Activated T-cell treated with anti-CD3 and anti-CD28 coated beads, Interleukin-2, amount 50 U/mL, for 48 hours (primary cell): ENCODE results near the gene ATP11A.
A peak's percentile ranks its signal among the peaks of the same experiment; 100 is the strongest.
"Not testable (repeated sequence)": the region's sequence is repeated elsewhere in the genome, so short reads cannot be mapped to it uniquely, and the experiment has no call there.

Experiments used
- DNase-seq, 2 experiments: peaks; one replicate each; pipeline ENCODE4 v3.0.0-alpha.2; 2020

ATP11A gene

GRCh38 chr13:112693831-112694497 lies 4.1 kb downstream of the ATP11A start:
- DNase-seq = no peak

GRCh38 chr13:112695121-112695520 lies 5.3 kb downstream of the ATP11A start:
- no peak for DNase-seq

GRCh38 chr13:112696001-112696868 lies 6.4 kb downstream of the ATP11A start:
- DNase-seq = no peak

- DNase-seq = no peak
These were observed 7.1 kb downstream of the ATP11A start for GRCh38 chr13:112696869-112697465.

GRCh38 chr13:112697756-112698655 lies 8.2 kb downstream of the ATP11A start:
- no peak for DNase-seq

- DNase-seq = no peak
These were observed 9.6 kb downstream of the ATP11A start for GRCh38 chr13:112699322-112699918.

- no peak for DNase-seq
These were observed 10.6 kb downstream of the ATP11A start for GRCh38 chr13:112700291-112701060.

- DNase-seq = no peak
These were observed 12.6 kb downstream of the ATP11A start for GRCh38 chr13:112702341-112702985.

GRCh38 chr13:112702986-112703379 lies 13.1 kb downstream of the ATP11A start:
- DNase-seq = no peak

- no peak for DNase-seq
These were observed 13.8 kb downstream of the ATP11A start for GRCh38 chr13:112703449-112704284.

- DNase-seq = peak in 1 of 2 experiments; percentile 34
These were observed 14.7 kb downstream of the ATP11A start for GRCh38 chr13:112704308-112705145.

- DNase-seq = no peak
These were observed 15.4 kb downstream of the ATP11A start for GRCh38 chr13:112705286-112705685.

- DNase-seq = no peak
These were observed 16.3 kb downstream of the ATP11A start for GRCh38 chr13:112706171-112706570.

- no peak for DNase-seq
These were observed 18.9 kb downstream of the ATP11A start for GRCh38 chr13:112708560-112709240.

- DNase-seq = not testable (repeated sequence)
These were observed 19.5 kb downstream of the ATP11A start for GRCh38 chr13:112709316-112709715.

- no peak for DNase-seq
These were observed 20.3 kb downstream of the ATP11A start for GRCh38 chr13:112709825-112710783.

- no peak for DNase-seq
These were observed 21.2 kb downstream of the ATP11A start for GRCh38 chr13:112710855-112711527.
